HepG2 (cell line): Measurements from ENCODE around the gene RPS8. TPM values are rescaled to one million over a fixed set of nuclear protein-coding genes. Genes with fewer than 3 reads are reported as not detected.

Source experiments
- CCAR2 ChIP-seq: fragments of 200-400 bp; formaldehyde crosslinking; optimal IDR thresholded peaks from 2 replicates; pipeline ENCODE3; 2018; ENCODE audit warnings: low read depth, mild to moderate bottlenecking, low read length, moderate library complexity
- HOXA3 ChIP-seq: sonication (generic); formaldehyde crosslinking; IDR thresholded peaks from 2 replicates; pipeline ENCODE4 v1.5.0; 2020; ENCODE audit warnings: missing genetic modification reagents
- KDM1A ChIP-seq: IDR thresholded peaks from 2 replicates; pipeline ENCODE4 v1.6.1; 2016; ENCODE audit warnings: missing compliant biosample characterization
- PRPF4 ChIP-seq: fragments of 200-400 bp; formaldehyde crosslinking; IDR thresholded peaks from 2 replicates; pipeline ENCODE4 v1.6.1; 2016; ENCODE audit warnings: low read length, low read depth; ENCODE audit not compliant: poor library complexity, severe bottlenecking
- RARA ChIP-seq: IDR thresholded peaks from 2 replicates; pipeline ENCODE4 v1.6.1; 2016; ENCODE audit warnings: missing genetic modification reagents, missing compliant biosample characterization
- RFXANK ChIP-seq: IDR thresholded peaks from 2 replicates; pipeline ENCODE4 v1.6.1; 2016
- SIN3A ChIP-seq: IDR thresholded peaks from 2 replicates; pipeline ENCODE4 v1.6.1; 2011; ENCODE audit warnings: low read depth, mild to moderate bottlenecking, control low read depth, low read length, borderline replicate concordance
- ZBTB21 ChIP-seq: sonication (generic); formaldehyde crosslinking; IDR thresholded peaks from 2 replicates; pipeline ENCODE4 v1.4.0; 2020; ENCODE audit warnings: missing genetic modification reagents
- ZBTB42 ChIP-seq: sonication (generic); formaldehyde crosslinking; IDR thresholded peaks from 2 replicates; pipeline ENCODE4 v1.5.0; 2020; ENCODE audit warnings: mild to moderate bottlenecking, missing genetic modification reagents
- ZFP90 ChIP-seq: sonication (generic); formaldehyde crosslinking; IDR thresholded peaks from 2 replicates; pipeline ENCODE4 v1.8.0; 2022; ENCODE audit warnings: missing genetic modification reagents, mild to moderate bottlenecking, inconsistent platforms, borderline replicate concordance
- ZNF33B ChIP-seq: sonication (generic); formaldehyde crosslinking; IDR thresholded peaks from 2 replicates; pipeline ENCODE4 v1.5.1; 2020; ENCODE audit warnings: mild to moderate bottlenecking, missing genetic modification reagents
- ZSCAN25 ChIP-seq: sonication (generic); formaldehyde crosslinking; IDR thresholded peaks from 2 replicates; pipeline ENCODE4 v1.8.0; 2022; ENCODE audit warnings: mild to moderate bottlenecking, missing genetic modification reagents
- polyA plus RNA-seq, 8 experiments: library from polyadenylated mRNA; depleted of rRNA in 3 of 8; stranded (reverse) in 7 of 8; unstranded in 1 of 8; fragments of >200 nt; fragmentation: Illumina TruSeq in 4 of 8; extraction: Trizol in 4 of 8; gene quantifications; 2 replicates each; pipeline versions ENCODE4 v1.2.1 to v1.2.3, GENCODE V29; 2011 to 2016; ENCODE audit warnings: low read depth in 4 of 8, missing spikeins in 1 of 8, mixed read lengths in 1 of 8; ENCODE audit not compliant: insufficient read depth in 1 of 8
- total RNA-seq, 5 experiments: library from RNA; depleted of rRNA; stranded (reverse); fragments of >200 nt; fragmentation: Illumina TruSeq; extraction: Trizol; gene quantifications; 2 replicates each; pipeline ENCODE4 v1.2.3, GENCODE V29; 2016; ENCODE audit warnings: low read depth in 1 of 5
- TF ChIP-seq, protein P1 (sequence below): sonication (generic); formaldehyde crosslinking; IDR thresholded peaks from 2 replicates; pipeline ENCODE4 v1.4.0; 2020; ENCODE audit warnings: missing genetic modification reagents
- TF ChIP-seq, protein P2 (sequence below): sonication (generic); formaldehyde crosslinking; IDR thresholded peaks from 2 replicates; pipeline ENCODE4 v1.9.0; 2021; ENCODE audit warnings: mild to moderate bottlenecking, missing genetic modification reagents
- TF ChIP-seq, protein P3 (sequence below): sonication (generic); formaldehyde crosslinking; conservative IDR thresholded peaks from 2 replicates; pipeline ENCODE4 v1.4.0; 2020; ENCODE audit warnings: missing genetic modification reagents

RPS8 gene
- total and polyA plus RNA-seq, 2 of the 13 experiments (the other 11 are each of a cell fraction or from before 2014, with no cell fraction given): 2,628 to 2,822 TPM

DNA sequence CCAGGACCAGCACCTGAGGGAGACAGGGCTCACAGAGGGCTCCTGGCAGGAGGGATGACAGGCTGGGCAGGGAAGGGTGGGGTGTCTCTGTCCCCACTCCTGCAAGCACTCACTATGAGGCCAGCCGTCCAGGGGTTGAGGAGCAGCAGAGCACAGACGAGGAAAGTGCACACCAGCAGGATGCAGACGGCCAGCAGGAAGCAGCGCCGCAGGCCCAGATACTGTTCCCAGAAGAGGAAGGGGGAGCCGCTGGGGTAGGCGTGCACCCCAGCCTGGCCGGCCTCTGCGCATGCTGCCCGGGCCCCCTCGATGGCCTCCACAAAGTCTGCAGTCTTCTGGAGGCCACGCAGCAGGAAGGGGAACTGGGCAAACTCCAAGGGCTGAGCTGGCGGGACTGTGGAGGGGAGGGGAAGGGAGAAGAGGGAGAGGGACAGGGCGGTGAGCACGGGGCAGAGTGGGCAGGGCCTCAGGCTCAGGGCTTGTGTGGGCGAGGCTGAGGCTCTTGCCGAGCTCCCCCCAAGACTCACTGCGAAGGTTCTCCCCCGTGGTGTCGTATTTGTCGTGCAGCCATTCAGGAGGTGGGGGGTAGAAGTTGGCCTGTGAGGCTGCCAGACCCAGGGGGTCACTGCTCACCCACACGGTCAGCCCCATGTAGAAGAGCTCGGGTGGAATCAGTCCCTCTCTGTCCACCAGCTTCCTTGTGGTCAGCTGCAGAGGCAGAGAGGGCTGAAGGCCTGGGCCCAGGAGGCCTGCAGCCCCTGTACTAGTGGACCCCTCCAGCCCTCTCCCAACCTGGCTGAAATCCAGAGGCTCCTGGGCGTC, 51.2 kb downstream of the RPS8 start (continued):
- TF ChIP-seq HOXA3 (CRISPR knock-in tag): peak; percentile 75; the same call in 1 of the 2 replicates
- TF ChIP-seq ZNF33B (CRISPR knock-in tag): no peak
- TF ChIP-seq KDM1A: peak; percentile 22; the same call in 1 of the 2 replicates
- no peak for TF ChIP-seq ZBTB21 (CRISPR knock-in tag)
- 0 out of 2 replicates have a peak, but pooled peaks have one; percentile 21 for TF ChIP-seq SIN3A
- TF ChIP-seq ZSCAN25 (CRISPR knock-in tag): peak; percentile 86
- TF ChIP-seq PRPF4: no peak
- TF ChIP-seq ZBTB42 (CRISPR knock-in tag): no peak
- TF ChIP-seq, protein P1, sequence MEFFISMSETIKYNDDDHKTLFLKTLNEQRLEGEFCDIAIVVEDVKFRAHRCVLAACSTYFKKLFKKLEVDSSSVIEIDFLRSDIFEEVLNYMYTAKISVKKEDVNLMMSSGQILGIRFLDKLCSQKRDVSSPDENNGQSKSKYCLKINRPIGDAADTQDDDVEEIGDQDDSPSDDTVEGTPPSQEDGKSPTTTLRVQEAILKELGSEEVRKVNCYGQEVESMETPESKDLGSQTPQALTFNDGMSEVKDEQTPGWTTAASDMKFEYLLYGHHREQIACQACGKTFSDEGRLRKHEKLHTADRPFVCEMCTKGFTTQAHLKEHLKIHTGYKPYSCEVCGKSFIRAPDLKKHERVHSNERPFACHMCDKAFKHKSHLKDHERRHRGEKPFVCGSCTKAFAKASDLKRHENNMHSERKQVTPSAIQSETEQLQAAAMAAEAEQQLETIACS (CRISPR knock-in tag): no peak
- TF ChIP-seq, protein P2, sequence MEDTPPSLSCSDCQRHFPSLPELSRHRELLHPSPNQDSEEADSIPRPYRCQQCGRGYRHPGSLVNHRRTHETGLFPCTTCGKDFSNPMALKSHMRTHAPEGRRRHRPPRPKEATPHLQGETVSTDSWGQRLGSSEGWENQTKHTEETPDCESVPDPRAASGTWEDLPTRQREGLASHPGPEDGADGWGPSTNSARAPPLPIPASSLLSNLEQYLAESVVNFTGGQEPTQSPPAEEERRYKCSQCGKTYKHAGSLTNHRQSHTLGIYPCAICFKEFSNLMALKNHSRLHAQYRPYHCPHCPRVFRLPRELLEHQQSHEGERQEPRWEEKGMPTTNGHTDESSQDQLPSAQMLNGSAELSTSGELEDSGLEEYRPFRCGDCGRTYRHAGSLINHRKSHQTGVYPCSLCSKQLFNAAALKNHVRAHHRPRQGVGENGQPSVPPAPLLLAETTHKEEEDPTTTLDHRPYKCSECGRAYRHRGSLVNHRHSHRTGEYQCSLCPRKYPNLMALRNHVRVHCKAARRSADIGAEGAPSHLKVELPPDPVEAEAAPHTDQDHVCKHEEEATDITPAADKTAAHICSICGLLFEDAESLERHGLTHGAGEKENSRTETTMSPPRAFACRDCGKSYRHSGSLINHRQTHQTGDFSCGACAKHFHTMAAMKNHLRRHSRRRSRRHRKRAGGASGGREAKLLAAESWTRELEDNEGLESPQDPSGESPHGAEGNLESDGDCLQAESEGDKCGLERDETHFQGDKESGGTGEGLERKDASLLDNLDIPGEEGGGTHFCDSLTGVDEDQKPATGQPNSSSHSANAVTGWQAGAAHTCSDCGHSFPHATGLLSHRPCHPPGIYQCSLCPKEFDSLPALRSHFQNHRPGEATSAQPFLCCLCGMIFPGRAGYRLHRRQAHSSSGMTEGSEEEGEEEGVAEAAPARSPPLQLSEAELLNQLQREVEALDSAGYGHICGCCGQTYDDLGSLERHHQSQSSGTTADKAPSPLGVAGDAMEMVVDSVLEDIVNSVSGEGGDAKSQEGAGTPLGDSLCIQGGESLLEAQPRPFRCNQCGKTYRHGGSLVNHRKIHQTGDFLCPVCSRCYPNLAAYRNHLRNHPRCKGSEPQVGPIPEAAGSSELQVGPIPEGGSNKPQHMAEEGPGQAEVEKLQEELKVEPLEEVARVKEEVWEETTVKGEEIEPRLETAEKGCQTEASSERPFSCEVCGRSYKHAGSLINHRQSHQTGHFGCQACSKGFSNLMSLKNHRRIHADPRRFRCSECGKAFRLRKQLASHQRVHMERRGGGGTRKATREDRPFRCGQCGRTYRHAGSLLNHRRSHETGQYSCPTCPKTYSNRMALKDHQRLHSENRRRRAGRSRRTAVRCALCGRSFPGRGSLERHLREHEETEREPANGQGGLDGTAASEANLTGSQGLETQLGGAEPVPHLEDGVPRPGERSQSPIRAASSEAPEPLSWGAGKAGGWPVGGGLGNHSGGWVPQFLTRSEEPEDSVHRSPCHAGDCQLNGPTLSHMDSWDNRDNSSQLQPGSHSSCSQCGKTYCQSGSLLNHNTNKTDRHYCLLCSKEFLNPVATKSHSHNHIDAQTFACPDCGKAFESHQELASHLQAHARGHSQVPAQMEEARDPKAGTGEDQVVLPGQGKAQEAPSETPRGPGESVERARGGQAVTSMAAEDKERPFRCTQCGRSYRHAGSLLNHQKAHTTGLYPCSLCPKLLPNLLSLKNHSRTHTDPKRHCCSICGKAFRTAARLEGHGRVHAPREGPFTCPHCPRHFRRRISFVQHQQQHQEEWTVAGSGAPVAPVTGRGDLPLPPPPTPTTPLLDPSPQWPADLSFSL (CRISPR knock-in tag): no peak
- TF ChIP-seq, protein P3, sequence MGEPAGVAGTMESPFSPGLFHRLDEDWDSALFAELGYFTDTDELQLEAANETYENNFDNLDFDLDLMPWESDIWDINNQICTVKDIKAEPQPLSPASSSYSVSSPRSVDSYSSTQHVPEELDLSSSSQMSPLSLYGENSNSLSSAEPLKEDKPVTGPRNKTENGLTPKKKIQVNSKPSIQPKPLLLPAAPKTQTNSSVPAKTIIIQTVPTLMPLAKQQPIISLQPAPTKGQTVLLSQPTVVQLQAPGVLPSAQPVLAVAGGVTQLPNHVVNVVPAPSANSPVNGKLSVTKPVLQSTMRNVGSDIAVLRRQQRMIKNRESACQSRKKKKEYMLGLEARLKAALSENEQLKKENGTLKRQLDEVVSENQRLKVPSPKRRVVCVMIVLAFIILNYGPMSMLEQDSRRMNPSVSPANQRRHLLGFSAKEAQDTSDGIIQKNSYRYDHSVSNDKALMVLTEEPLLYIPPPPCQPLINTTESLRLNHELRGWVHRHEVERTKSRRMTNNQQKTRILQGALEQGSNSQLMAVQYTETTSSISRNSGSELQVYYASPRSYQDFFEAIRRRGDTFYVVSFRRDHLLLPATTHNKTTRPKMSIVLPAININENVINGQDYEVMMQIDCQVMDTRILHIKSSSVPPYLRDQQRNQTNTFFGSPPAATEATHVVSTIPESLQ (CRISPR knock-in tag): no peak; the same call in 1 of the 2 replicates
- TF ChIP-seq RARA: peak; percentile 45
- no peak for TF ChIP-seq CCAR2
- TF ChIP-seq RFXANK: no peak
- peak; percentile 18; the same call in 1 of the 2 replicates for TF ChIP-seq ZFP90 (CRISPR knock-in tag)
